Stimulated activated CD8-positive, alpha-beta memory T cell treated with anti-CD3 and anti-CD28 coated beads, Interleukin-2, amount 100 ng/mL, for 1 hour (primary cell): ENCODE measurements around the gene DMRT1.
A peak's percentile ranks its signal among the peaks of the same experiment; 100 is the strongest.
"Not testable (repeated sequence)": the region's sequence is repeated elsewhere in the genome, so short reads cannot be mapped to it uniquely, and the experiment has no call there.

Experiments used
- DNase-seq, 2 donors: peaks; one replicate each; pipeline ENCODE4 v3.0.0-alpha.2; 2020; ENCODE audit warnings: low read depth in 2 of 2

Gene DMRT1

GRCh38 chr9:995781-996180, 154.3 kb downstream of the DMRT1 start:
- DNase-seq = no peak

GRCh38 chr9:998299-999110, 157.0 kb downstream of the DMRT1 start:
- DNase-seq = not testable (repeated sequence)

- DNase-seq = no peak
These were observed 160.3 kb downstream of the DMRT1 start for GRCh38 chr9:1001838-1002237.

- no peak for DNase-seq
These were observed 161.2 kb downstream of the DMRT1 start for GRCh38 chr9:1002678-1003077.

- no peak for DNase-seq
These were observed 163.7 kb downstream of the DMRT1 start for GRCh38 chr9:1005043-1005667.

GRCh38 chr9:1007312-1007711, 165.8 kb downstream of the DMRT1 start:
- DNase-seq = no peak

DNA sequence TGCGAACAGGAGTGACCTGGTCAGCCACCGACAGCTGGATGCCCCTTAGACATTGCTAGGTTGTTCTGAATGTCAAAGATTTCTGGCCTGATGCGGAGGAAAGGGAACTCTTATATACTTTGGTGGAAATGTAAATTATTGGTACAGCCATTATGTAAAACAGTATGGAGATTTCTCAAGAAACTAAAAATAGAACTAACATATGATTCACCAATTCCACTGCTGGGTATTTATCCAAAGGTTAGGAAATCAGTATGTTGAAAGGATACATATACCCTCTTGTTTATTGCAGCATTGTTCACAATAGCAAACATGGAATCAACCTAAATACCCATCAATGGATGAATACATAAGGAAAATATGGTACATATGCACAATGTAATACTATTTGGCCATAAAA, 166.7 kb downstream of the DMRT1 start:
- no peak for DNase-seq

DNA sequence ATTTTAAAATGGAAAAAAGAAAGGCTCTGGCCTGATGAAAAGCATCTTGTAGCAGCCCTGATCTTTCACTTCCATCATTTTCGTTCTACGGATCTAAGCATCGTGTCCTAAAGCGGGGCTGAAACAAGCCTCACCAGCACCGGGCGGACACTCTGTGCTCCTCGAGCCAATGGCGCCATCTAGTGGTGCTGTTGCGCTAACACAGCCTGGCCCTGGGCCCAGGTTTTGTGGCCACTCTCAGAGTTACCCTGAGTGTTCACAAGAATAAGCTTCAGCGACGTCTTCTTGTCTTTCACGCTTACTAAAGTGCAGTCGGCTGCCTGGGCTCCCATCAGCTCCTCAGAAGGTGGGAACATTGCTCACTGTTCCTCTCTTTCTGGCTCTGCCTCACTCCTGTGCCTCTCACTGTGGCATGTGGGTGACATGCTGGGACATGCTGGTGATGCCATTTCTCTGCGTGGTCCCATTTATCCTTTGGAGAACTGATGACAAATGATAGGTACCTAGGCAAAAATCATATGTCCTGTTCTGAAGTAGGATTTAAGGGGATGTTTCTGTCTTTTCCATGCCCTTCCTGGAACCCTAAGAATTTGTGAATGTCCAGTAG, 167.7 kb downstream of the DMRT1 start:
- peak; percentile 24 to 50 for DNase-seq

- DNase-seq = no peak
These were observed 171.5 kb downstream of the DMRT1 start for GRCh38 chr9:1013021-1013420.

DNA sequence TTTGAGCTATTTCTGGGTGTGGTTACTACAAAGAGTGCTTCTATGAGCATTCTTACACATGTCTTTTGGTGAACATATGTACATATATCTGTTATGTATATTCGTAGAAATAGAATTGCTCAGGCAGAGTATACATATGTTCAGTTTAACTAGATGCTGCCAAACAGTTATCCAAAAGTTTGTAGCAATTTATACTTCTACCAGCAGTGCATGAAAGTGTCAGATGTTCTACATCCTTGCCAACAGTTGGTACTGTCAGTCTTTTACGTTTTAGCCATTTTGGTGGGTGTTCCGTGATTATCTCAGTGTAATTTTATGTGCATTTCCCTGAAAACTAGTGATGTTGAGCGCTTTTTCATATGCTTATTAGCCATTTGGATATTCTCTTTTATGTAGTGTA, 172.7 kb downstream of the DMRT1 start:
- no peak for DNase-seq

GRCh38 chr9:1014640-1015039, 173.1 kb downstream of the DMRT1 start:
- DNase-seq = no peak

DNA sequence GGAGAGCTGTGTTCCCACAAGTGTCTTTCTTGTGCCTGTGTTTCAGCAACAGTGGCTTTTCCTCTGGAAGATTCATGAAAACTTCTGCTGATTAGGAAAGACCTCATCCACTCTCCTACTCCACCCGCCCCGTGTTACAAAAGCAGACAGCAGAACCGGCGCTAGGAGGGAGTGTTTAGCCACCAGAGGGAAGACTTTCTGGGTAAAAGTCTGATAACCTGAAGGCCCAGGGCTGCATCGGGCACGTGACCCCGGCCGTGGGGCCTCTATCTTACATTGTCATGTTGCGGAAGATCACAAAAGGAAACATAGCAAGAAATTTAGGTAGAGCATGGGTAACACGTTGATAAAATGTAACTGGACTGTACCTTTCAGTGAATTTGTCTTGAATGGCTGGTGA, 176.6 kb downstream of the DMRT1 start:
- DNase-seq = no peak
